NCI-H1105 (cell line): Measurements from ENCODE around the gene NUDT4.

ENCODE experiments used
- DNase-seq: peaks from one replicate; lab custom pipeline; 2025; lab: John Stamatoyannopoulos, UW

NUDT4 gene

DNA sequence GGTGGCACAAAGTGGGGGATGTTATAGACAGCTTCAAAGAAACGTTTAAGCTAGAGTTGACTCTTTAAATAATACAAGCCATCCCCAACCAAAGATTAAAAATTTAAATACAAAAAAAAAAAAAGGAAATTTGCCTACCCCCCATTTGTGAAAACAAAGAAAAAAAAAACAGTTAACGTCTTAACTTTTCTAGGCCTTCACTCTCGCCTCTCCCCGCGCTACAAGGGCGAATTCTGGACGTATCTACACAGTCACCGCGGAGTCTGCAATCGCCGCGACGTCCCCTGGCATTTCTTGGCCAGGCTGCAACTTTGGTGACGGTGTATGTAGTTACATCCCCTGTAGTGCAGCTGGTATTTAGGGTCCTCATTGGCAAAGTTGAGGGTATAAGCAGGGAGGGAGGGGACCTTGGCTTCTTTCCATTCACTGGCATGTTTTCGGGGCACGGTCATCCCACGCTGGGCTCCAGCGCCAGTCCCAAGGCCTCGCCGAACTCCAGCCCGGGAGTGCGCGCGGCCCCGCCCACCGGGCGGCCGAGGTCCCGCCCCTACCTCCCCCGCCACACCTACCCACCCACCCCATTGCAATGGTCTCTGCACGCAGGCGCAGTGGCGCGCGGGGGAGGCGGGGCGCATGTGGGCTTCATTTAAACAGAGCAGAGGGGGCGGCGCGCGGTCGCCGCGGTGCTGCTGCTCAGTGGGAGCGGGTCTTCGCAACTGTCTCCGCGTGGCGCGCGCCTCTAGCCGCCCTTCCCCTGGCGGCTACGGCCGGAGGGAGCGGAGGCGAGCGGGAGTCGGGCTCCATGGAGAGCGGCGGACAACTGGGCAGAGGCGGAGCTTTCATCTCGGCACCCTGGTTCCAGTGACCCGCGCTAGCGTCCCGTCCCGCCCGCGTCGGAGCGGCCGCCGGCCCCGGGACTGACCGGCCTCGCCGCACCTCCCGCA, at the start of gene NUDT4:
Gene NUDT4 (plus strand): TSS at position 674 of the 944 bp plus-strand sequence. CDS start 398 bp downstream, outside the sequence.
- DNase-seq: peak; percentile 83

DNA sequence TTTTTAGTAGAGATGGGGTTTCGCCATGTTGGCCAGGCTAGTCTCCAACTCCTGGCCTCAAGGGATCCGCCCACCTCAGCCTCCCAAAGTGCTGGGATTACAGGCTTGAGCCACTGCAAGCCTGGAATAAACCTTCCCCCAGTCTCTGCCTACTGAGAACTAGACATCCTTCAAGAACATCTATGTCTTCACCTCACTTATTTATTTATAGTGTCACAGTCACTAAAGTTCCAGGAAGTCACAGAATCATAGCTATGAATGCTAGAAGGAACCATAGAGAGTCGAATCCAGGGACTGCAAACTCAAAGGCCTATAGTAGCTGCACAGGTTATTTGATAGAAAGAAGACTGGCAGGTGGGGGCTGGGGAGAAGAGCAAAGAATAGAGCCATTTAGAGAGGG, 44.7 kb upstream of the NUDT4 start:
- DNase-seq: no peak

DNA sequence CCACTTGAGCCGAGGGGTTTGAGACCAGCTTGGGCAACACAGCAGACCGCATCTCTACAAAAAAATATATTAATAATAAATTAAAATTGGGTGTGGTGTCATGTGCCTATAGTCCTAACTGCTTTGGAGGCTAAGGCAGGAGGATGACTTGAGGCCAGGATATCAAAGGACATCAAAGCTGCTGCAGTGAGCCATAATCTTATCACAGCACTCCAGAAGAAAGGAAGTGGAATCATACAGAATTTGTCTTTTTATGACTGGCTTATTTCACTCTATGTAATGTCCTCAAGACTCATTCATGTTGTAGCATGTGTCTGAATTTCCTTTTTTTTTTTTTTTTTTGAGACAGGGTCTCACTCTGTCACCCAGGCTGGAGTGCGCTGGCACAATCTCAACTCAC, 43.9 kb upstream of the NUDT4 start:
- DNase-seq: no peak

DNA sequence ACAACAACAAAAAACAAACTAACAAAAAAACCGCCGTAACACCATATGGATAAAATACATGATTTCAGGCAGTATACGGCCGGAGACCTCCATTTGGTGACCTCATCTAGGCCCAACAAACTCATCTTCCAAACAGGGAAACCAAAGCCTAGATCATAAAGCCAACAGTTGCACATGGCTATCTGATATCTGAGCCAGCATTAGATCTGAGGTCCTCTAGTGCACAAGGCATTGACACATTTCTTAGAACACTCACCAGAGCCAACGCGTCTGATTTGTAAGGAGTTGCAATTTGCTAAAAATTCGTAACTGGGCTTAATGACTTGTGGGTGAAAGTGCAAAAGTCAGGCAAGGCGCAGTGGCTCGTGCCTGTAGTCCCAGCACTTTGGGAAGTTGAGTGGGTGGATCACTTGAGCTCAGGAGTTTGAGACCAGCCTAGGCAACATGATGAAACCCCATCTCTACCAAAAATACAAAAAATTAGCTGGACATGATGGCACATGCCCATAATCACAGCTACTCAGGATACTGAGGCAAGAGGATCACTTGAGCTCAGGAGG, 42.0 kb upstream of the NUDT4 start:
- no peak for DNase-seq

DNA sequence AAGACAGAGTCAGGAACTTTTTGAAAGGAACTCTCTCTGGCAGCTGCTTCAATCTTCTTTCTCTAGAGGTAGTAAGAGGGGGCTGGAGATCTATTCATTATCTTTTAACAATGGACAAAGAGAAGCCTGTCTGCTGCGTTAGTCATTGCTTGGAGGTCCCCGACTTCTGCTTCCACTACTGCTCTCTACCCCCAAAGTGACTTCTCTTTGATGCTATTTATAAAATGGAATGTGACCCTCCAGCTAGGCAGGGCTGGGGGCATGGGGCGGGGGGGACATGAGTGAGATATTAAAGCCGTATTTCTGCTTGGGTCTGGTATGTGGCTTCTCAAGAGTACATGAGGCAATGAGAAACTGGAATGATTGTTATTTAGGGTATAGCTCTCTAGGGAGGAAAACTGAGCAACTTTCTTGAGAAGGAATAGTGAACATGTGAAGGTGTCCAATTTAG, 41.4 kb upstream of the NUDT4 start:
- no peak for DNase-seq

DNA sequence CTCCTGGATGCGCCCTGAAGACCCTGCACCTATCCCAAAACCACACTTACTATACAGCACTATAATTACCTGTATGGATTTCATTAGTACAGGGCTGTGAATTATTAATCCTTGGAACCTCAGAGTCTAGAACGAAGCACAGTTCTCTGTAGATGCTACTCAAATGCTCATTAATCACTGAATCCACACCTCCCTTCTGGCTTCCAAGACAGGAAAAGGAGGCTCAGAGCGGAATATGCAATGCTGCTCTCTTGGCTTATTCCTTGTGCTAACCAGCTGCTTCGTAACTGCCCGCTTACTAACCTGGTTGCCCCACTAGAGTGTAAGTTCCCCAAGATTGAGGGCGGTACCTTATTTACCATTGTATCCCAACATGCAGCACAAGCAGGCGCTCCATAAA, 39.1 kb upstream of the NUDT4 start:
- DNase-seq: no peak

DNA sequence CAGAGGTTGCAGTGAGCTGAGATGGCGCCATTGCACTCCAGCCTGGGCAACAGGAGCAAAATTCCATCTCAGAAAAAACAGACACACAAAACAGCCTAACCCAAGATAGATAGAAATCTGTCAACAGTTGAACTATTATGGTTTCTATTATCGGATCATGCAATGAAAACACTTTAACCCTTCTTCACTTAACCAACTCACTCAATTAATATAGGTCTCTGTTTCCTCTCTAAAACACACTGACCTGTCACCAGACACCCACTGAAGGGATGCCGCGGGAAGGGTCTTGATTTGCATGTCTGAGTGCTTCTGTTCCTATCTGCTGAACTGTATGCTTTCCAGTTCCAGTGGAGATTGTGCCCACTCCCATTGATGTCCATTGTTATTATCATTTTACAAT, 38.0 kb upstream of the NUDT4 start:
- no peak for DNase-seq

DNA sequence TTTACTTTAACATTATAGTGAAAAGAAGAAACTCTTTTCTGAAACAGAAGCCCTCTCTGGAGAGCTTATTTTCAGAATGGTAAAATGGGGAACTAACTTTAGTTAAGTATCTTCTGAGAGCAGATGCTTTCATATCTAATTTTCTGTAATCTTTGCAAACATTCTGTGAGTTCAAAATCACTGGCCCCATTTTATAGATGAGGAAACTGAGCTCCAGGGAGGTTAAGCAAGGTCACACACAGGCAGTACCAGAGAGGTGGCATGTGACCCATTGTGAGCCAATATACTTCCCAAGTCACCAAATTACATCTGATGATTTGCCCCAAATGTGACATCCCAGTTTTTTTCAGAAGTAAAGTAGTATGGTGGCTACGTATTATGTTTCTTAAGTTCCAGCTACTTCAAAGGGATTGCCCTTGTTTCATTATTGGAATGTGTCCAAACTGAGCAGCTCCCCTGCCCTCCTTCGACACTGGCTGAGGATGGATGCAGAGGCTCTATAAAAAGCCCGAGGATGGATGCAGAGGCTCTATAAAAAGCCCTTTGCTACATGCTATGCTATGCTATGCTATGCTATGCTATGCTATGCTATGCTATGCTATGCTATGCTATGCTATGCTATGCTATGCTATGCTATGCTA, 36.2 kb upstream of the NUDT4 start:
- DNase-seq: no peak

DNA sequence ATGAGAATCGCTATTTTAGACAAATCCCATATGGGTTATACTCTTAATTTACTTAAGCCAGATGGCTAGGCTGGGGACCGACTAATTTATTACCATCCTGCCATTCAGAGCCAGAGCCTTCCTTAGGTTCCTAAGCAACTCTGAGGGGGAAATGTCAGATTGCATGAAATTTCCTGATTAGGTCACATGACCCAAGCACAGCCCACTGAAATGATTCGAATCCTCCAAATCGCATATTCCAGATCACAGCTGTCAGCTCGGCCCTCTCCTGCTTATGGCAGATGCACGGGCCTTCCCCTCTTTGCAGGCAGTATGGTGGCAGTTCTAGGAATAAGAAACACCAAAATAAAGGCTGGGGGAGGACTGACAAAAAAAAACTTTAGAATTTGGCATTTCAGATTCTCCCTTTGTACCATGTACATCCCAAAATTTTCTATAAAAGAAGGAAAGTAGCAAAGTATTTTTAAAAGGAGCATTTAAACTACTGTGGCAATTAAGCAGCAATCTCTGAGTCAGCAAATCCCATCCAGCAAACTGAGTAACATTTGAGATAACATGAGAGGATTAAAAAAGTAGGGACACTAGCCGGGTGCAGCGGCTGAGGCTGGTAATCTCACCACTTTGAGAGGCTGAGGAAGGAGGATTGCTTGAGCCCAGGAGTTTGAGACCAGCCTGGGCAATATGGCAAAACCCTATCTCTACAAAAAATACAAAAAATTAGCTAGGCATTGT, 30.5 kb upstream of the NUDT4 start:
- no peak for DNase-seq

DNA sequence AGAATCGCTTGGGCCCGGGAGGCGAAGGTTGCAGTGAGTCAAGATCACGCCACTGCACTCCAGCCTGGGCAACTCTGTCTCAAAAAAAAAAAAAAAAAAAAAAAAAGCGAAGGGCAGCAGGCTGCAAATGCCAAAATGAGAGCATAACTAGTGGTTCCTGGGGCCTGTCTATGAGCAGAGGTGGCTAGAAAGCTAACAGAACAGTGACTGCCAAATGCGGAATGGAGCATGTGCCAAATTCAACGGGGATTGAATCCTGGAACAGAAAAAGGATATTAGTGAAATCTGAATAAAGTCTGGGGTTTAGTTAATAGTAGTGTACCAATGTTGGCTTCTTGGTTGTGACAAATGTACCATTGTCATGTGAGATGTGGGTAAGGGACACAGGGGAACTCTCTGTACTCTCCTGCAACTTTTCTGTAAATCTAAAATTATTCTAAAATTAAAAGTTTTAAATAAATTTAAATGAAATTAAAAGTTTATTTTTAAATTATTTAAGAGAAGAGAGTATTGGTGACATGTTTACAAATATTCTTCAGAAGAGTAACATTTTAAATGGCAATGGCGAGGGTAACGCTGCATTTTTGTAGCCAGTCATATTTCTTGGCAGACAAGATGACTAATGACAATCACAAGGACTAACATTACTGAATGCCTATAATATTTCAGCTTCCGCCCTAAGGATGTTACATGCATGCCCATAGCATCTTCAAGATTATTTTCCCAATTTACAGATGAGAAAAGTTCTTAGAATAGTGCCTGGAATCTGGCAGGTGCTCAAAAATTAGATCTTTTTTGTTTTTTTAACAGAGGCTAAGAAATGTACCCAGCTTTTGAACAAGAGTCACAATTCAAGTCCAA, 28.9 kb upstream of the NUDT4 start:
- DNase-seq: no peak

DNA sequence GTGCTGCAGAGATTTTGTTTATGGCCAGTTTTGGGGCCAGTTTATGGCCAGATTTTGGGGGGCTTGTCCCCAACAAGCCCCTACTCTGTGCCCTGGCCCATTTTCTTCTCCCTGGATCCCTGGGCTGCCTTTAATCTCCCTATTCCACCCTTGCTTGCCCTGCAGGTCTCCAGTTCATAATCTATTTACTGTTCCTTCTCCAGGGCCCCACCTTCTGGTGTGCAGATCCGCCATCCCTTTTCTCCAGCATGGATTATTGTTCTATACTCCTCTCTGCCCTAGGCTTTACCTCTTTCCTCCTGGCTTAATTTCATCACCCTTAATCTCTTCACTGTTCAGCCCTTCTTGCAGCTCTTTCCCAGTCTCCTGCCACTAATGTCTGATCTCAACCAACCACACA, 26.0 kb upstream of the NUDT4 start:
- no peak for DNase-seq

DNA sequence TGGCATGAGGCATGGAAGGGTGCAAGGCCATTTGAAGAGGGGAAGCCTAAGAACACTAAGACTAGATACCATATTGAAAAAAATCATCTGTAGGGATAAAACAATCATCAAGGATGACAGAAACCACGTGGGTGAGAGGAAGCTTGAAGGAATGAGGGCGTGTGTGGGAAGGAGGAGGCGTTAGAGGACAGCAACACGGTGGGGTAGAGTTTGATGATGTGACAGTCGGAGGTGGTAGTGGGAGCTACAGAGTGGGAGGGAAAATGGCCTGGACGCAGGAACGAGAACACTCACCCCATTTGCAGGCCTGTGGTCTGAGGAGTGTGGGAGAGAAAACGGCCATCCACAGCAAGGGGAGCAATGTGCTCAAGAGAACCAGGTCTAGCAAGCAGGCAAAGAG, 25.4 kb upstream of the NUDT4 start:
- no peak for DNase-seq

DNA sequence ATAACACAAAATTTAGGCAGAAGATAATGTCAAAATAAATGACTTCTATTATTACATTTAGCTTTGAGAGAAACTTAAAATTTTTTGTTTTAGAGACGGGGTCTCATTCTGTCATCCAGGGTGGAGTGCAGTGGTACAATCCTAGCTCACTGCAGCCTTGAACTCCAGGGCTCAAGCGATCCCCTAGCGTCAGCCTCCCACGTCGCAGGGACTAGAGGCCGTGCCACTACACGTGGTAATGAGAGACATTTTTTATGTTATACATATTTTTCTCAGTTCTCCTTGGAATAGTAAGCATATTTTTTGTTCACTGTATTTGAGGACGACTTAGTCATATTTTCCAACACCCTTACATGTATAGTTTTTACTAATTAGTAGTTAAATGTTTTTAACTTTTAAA, 21.5 kb upstream of the NUDT4 start:
- no peak for DNase-seq

DNA sequence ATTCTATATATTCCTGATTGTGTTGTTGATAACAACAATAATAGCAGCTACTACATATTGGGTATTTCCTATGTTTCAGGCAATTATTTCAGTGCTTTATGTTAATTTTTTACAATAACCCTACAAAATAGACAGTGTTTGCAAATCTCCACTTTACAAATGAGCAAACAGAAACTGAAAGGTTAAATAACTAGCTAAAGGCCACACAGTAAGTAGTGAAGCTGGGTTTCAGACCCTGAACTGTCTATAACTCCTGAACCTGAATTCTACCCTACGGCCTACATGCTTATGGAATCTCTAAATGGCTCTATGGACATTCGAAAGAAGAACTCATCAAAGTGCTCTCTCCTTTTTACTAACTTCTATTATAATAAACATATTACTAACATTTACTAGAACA, 19.7 kb upstream of the NUDT4 start:
- no peak for DNase-seq

DNA sequence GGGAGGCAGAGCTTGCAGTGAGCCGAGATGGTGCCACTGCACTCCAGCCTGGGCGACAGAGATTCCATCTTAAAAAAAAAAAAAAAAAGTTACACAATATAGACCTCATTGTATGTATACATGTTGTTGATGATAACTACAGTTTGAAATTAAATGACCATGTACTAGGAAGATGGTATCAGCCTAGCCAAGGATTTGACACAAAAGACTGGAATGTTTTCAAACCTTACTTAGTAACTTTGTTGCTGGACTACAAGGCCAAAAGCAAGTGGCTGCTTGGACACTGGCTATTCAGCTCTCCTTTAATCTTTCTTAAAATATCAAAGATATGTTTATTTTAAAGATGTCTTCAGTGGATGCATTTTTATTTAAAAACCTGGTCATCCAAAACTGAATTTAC, 18.9 kb upstream of the NUDT4 start:
- no peak for DNase-seq

DNA sequence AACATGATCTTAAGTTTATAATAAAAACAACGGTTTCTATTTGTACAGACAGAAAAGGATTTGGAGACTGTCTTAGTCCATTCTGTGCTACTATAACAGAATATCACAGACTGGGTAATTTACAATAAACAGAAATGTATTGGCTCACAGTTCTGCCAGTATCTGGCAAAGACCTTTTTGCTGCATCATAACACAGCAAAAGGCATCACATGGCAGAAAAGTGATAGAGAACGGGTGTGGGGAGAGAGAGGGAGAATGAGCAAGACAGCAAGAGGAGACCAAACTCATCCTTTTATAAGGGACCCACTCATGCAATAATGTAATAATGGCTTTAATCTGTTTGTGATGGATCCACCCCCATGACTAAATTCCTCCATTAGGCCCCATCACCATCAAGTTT, 17.0 kb upstream of the NUDT4 start:
- DNase-seq: no peak

DNA sequence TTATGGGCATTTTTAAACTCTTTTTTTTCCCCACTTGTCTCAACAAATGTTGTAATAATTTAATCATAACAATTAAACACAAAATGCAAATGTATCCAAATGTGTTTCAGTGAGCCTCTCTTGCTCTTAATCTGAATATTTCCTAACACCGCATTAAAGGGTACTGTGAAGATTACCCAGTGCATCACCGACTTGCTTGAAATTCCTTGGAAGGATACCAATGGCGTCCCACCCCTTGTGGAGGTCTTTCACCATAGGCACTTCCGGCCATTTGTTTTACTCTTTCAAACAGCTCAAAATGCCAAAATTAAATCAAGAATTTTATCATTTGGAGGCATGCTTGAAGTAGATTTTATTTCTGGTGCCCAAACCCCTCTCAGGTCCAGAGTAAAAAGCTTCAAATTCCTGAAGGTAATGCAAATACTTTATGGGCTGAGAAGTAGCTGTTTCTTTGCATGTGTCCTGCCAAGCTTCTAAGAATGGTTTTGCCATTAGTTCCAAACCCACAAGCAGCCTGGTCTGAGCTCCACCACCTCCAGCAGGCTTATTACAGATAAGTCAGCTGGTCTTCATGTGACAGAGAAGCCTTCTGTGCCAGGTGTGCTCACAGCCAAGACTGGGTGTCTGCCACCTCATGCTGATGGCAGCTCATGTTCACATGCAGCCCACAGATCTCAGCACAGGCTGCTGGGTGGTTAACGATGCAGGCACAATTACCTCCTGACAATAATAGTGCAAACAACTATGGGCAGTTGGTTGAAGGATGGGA, 16.4 kb upstream of the NUDT4 start:
- no peak for DNase-seq

DNA sequence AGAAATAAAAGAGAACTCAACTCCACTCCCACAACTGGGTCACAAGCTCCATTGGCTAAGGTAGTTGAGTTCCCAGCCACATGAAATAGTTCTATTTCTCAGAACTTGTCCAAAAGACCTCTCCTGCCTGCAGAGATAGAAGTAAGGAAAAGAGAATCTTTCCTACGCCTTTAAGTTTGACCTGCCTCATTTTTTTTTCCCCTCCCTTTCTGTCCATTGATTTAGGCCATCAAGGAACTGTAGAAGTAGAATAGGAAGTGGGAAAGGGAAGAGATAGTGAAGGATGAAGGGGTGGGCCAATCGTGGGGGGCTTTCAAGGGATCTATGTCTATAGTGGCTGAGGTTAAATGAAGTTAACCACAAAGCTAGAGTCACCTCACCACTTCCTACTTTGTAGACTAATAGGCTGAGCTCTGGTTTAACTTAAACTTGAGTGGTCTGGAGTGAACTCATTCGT, 13.9 kb upstream of the NUDT4 start:
- no peak for DNase-seq

DNA sequence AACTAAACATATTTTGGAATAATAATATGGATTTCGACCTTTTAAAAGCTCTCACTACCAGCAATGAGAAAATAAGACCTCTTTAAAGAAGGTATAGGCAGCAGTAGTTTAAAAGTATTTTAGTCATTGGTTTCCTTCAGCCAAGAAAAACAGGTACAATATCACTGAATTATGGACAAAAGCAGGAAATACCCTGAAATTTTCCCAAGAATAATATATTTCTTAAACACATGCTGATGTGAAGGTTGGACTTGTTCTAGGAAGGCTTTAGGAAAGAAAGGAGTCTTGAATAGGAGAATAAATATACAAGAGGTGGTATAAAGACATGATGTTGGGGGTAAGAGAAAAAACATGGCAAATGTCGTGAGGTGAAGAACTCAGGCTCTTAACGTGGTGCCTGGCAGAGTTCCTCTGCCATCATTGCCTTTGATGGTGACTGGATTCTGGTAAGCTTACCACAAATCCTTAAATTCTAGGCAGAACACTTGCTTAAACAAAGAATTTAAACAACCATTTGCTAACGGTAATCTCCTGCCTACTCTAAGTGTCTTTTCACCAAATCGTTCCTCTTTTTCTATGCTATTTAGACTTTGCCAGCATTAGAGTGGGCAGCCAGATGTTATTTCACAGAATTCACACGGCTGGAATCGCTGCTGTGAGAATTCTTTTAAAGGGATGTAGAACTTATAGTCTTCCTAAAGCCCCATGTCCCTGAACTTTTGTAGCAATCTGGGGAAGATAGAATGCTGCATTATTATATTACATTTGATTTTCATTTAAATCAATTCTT, 11.9 kb upstream of the NUDT4 start:
- DNase-seq: no peak

DNA sequence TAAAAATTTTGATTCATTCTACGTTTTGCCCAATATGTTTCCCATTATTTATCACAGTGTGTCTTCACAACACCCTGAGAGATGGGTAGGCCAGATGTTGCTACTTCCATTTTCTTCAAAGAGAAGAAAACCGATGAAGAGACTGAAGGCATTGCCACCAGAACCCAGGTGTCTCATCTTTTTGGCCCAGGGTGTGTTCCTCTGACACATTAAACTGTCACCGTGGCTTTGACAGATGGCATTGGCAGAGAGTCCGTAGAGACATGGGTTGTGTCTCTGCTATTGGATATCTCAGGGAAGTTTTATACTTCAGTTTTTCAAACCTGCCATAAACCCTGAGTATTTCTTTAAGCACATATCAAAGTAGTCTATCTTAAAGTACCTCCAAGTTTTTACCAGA, 11.3 kb upstream of the NUDT4 start:
- DNase-seq: no peak
